Measurements from ENCODE around the gene TNRC6B.

Gene TNRC6B

GRCh38 chr22:40352763-40353162, 175.0 kb downstream of the TNRC6B start:
- TF ChIP-seq POLR2AphosphoS5 (IDR thresholded peaks at IDR 0.05; ENCODE audit: low read depth, low read length) (no peak), TAF1 (IDR thresholded peaks at IDR 0.05; ENCODE audit: low read depth, low read length) (no peak), PAX5 (IDR thresholded peaks at IDR 0.05; ENCODE audit: insufficient read depth, low read length, severe bottlenecking) (no peak), POLR2A (IDR thresholded peaks at IDR 0.05; ENCODE audit: low read depth, low read length) (no peak), SPI1 (IDR thresholded peaks at IDR 0.05; ENCODE audit: low read depth, low read length) (no peak), POU2F2 (IDR thresholded peaks at IDR 0.05; ENCODE audit: low read depth, low read length) (no peak)
- FAIRE-seq (no peak), DNase-seq (ENCODE audit: insufficient read length, low spot score) (no peak)

GRCh38 chr22:40361100-40361499, 183.4 kb downstream of the TNRC6B start:
- TF ChIP-seq POLR2A (IDR thresholded peaks at IDR 0.05; ENCODE audit: low read depth, low read length): no peak
- TF ChIP-seq POU2F2 (IDR thresholded peaks at IDR 0.05; ENCODE audit: low read depth, low read length): no peak
- no peak for TF ChIP-seq PAX5 (IDR thresholded peaks at IDR 0.05; ENCODE audit: insufficient read depth, low read length, severe bottlenecking)
- no peak for TF ChIP-seq TAF1 (IDR thresholded peaks at IDR 0.05; ENCODE audit: low read depth, low read length)
- no peak for TF ChIP-seq SPI1 (IDR thresholded peaks at IDR 0.05; ENCODE audit: low read depth, low read length)
- TF ChIP-seq POLR2AphosphoS5 (IDR thresholded peaks at IDR 0.05; ENCODE audit: low read depth, low read length): no peak
- FAIRE-seq (no peak), DNase-seq (ENCODE audit: insufficient read length, low spot score) (no peak)

GRCh38 chr22:40363059-40363458, 185.3 kb downstream of the TNRC6B start:
- TF ChIP-seq PAX5 (IDR thresholded peaks at IDR 0.05; ENCODE audit: insufficient read depth, low read length, severe bottlenecking) (no peak), POLR2A (IDR thresholded peaks at IDR 0.05; ENCODE audit: low read depth, low read length) (no peak), TAF1 (IDR thresholded peaks at IDR 0.05; ENCODE audit: low read depth, low read length) (no peak), POU2F2 (IDR thresholded peaks at IDR 0.05; ENCODE audit: low read depth, low read length) (no peak), POLR2AphosphoS5 (IDR thresholded peaks at IDR 0.05; ENCODE audit: low read depth, low read length) (no peak), SPI1 (IDR thresholded peaks at IDR 0.05; ENCODE audit: low read depth, low read length) (no peak)
- FAIRE-seq (no peak), DNase-seq (ENCODE audit: insufficient read length, low spot score) (no peak)

- no peak for DNase-seq (ENCODE audit: insufficient read length, low spot score)
- no peak for TF ChIP-seq POLR2A (IDR thresholded peaks at IDR 0.05; ENCODE audit: low read depth, low read length)
- no peak for TF ChIP-seq PAX5 (IDR thresholded peaks at IDR 0.05; ENCODE audit: insufficient read depth, low read length, severe bottlenecking)
- peak; percentile 66 for FAIRE-seq
Observed at GRCh38 chr22:40364431-40364830, 186.7 kb downstream of the TNRC6B start.

GRCh38 chr22:40366068-40366467, 188.3 kb downstream of the TNRC6B start:
- FAIRE-seq (no peak), DNase-seq (ENCODE audit: insufficient read length, low spot score) (no peak)
- TF ChIP-seq POLR2AphosphoS5 (IDR thresholded peaks at IDR 0.05; ENCODE audit: low read depth, low read length): no peak
- no peak for TF ChIP-seq PAX5 (IDR thresholded peaks at IDR 0.05; ENCODE audit: insufficient read depth, low read length, severe bottlenecking)
- no peak for TF ChIP-seq POU2F2 (IDR thresholded peaks at IDR 0.05; ENCODE audit: low read depth, low read length)
- TF ChIP-seq TAF1 (IDR thresholded peaks at IDR 0.05; ENCODE audit: low read depth, low read length): no peak
- no peak for TF ChIP-seq POLR2A (IDR thresholded peaks at IDR 0.05; ENCODE audit: low read depth, low read length)
- no peak for TF ChIP-seq SPI1 (IDR thresholded peaks at IDR 0.05; ENCODE audit: low read depth, low read length)

- TF ChIP-seq POU2F2 (IDR thresholded peaks at IDR 0.05; ENCODE audit: low read depth, low read length) (no peak), POLR2AphosphoS5 (IDR thresholded peaks at IDR 0.05; ENCODE audit: low read depth, low read length) (no peak), SPI1 (IDR thresholded peaks at IDR 0.05; ENCODE audit: low read depth, low read length) (no peak), POLR2A (IDR thresholded peaks at IDR 0.05; ENCODE audit: low read depth, low read length) (no peak), PAX5 (IDR thresholded peaks at IDR 0.05; ENCODE audit: insufficient read depth, low read length, severe bottlenecking) (no peak), TAF1 (IDR thresholded peaks at IDR 0.05; ENCODE audit: low read depth, low read length) (no peak)
- DNase-seq (ENCODE audit: insufficient read length, low spot score) (no peak), FAIRE-seq (no peak)
Observed at GRCh38 chr22:40367342-40367741, 189.6 kb downstream of the TNRC6B start.

GRCh38 chr22:40368016-40368415, 190.3 kb downstream of the TNRC6B start:
- no peak for FAIRE-seq
- no peak for TF ChIP-seq SPI1 (IDR thresholded peaks at IDR 0.05; ENCODE audit: low read depth, low read length)
- no peak for TF ChIP-seq TAF1 (IDR thresholded peaks at IDR 0.05; ENCODE audit: low read depth, low read length)
- TF ChIP-seq POLR2A (IDR thresholded peaks at IDR 0.05; ENCODE audit: low read depth, low read length): no peak
- no peak for TF ChIP-seq PAX5 (IDR thresholded peaks at IDR 0.05; ENCODE audit: insufficient read depth, low read length, severe bottlenecking)
- TF ChIP-seq POLR2AphosphoS5 (IDR thresholded peaks at IDR 0.05; ENCODE audit: low read depth, low read length): no peak
- TF ChIP-seq POU2F2 (IDR thresholded peaks at IDR 0.05; ENCODE audit: low read depth, low read length): no peak
- DNase-seq (ENCODE audit: insufficient read length, low spot score): no peak

GRCh38 chr22:40368836-40369235, 191.1 kb downstream of the TNRC6B start:
- DNase-seq (ENCODE audit: insufficient read length, low spot score) (no peak), FAIRE-seq (no peak)
- TF ChIP-seq TAF1 (IDR thresholded peaks at IDR 0.05; ENCODE audit: low read depth, low read length) (no peak), POLR2AphosphoS5 (IDR thresholded peaks at IDR 0.05; ENCODE audit: low read depth, low read length) (no peak)

GRCh38 chr22:40374567-40374966, 196.8 kb downstream of the TNRC6B start:
- FAIRE-seq: no peak
- DNase-seq (ENCODE audit: insufficient read length, low spot score): no peak
- no peak for TF ChIP-seq PAX5 (IDR thresholded peaks at IDR 0.05; ENCODE audit: insufficient read depth, low read length, severe bottlenecking)
- no peak for TF ChIP-seq POLR2A (IDR thresholded peaks at IDR 0.05; ENCODE audit: low read depth, low read length)
- TF ChIP-seq TAF1 (IDR thresholded peaks at IDR 0.05; ENCODE audit: low read depth, low read length): no peak
- no peak for TF ChIP-seq SPI1 (IDR thresholded peaks at IDR 0.05; ENCODE audit: low read depth, low read length)
- TF ChIP-seq POU2F2 (IDR thresholded peaks at IDR 0.05; ENCODE audit: low read depth, low read length): no peak
- no peak for TF ChIP-seq POLR2AphosphoS5 (IDR thresholded peaks at IDR 0.05; ENCODE audit: low read depth, low read length)

GRCh38 chr22:40376149-40376548, 198.4 kb downstream of the TNRC6B start:
- DNase-seq (ENCODE audit: insufficient read length, low spot score): no peak
- FAIRE-seq: peak; percentile 68
- TF ChIP-seq POLR2A (IDR thresholded peaks at IDR 0.05; ENCODE audit: low read depth, low read length): no peak
- TF ChIP-seq TAF1 (IDR thresholded peaks at IDR 0.05; ENCODE audit: low read depth, low read length): no peak
- no peak for TF ChIP-seq PAX5 (IDR thresholded peaks at IDR 0.05; ENCODE audit: insufficient read depth, low read length, severe bottlenecking)
- no peak for TF ChIP-seq POU2F2 (IDR thresholded peaks at IDR 0.05; ENCODE audit: low read depth, low read length)
- TF ChIP-seq POLR2AphosphoS5 (IDR thresholded peaks at IDR 0.05; ENCODE audit: low read depth, low read length): no peak
- no peak for TF ChIP-seq SPI1 (IDR thresholded peaks at IDR 0.05; ENCODE audit: low read depth, low read length)
